Loucy (cell line): ENCODE measurements around the gene TRPV3.

ENCODE experiments used
- EZH2phosphoT487 ChIP-seq: fragments of 200-600 bp; IDR thresholded peaks from 2 replicates; pipeline ENCODE4 v1.6.1; 2018; ENCODE audit warnings: antibody characterized with exemption, mild to moderate bottlenecking, moderate library complexity, borderline replicate concordance
- TF ChIP-seq, protein P1 (sequence below): fragments of 200-600 bp; sonication (generic); conservative IDR thresholded peaks from 2 replicates; pipeline ENCODE4 v1.5.1; 2014; ENCODE audit warnings: mild to moderate bottlenecking, antibody characterized with exemption, low read length

DNA sequence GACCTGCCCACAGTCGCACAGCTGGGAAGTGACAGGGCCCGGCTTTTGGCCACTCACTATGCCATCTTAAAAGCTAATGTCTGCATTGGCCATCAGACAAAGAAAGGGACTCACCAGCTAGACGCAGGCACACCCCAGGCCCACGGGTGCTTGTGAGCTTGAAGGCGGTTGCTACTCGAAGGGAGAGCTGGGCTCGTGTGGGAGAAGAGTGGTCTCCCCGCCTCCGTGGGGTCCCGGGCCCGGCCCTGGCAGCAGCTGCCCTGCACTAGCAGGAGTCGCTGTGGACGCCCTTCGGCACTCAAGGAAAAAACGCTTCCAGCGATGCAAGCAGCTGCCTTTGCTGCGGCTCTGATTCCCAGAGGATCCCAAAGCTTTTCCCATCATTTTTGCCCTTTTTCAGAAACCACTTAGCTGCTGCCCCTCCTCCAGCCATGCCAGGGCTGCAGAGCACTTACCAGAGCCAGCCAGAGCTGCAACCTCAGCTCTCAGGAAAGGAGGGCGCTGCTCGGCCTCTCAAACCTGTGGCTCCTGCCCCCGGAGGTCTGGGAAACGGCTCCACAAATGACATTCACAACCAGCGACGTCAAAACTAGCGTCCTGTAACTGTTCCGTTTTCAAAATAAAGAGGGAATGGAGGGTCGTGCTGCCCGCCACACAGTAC is 39.3 kb upstream of the TRPV3 start:
- TF ChIP-seq, protein P1, sequence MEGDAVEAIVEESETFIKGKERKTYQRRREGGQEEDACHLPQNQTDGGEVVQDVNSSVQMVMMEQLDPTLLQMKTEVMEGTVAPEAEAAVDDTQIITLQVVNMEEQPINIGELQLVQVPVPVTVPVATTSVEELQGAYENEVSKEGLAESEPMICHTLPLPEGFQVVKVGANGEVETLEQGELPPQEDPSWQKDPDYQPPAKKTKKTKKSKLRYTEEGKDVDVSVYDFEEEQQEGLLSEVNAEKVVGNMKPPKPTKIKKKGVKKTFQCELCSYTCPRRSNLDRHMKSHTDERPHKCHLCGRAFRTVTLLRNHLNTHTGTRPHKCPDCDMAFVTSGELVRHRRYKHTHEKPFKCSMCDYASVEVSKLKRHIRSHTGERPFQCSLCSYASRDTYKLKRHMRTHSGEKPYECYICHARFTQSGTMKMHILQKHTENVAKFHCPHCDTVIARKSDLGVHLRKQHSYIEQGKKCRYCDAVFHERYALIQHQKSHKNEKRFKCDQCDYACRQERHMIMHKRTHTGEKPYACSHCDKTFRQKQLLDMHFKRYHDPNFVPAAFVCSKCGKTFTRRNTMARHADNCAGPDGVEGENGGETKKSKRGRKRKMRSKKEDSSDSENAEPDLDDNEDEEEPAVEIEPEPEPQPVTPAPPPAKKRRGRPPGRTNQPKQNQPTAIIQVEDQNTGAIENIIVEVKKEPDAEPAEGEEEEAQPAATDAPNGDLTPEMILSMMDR: no peak
- TF ChIP-seq EZH2phosphoT487: no peak
